Right renal pelvis (tissue), 4 donors: ENCODE results near the gene FER. TPM values are rescaled to one million over a fixed set of nuclear protein-coding genes. Genes with fewer than 3 reads are reported as not detected.
"Not testable (repeated sequence)": the region's sequence is repeated elsewhere in the genome, so short reads cannot be mapped to it uniquely, and the experiment has no call there.

Experiments used
- DNase-seq, 4 donors: peaks; one replicate each; pipeline ENCODE4 v3.0.0-alpha.2; 2013; ENCODE audit warnings: low read depth in 4 of 4, low spot score in 3 of 4, missing footprints in 1 of 4
- polyA plus RNA-seq, 4 donors: library from polyadenylated mRNA; unstranded; fragments of 120-200 nt; gene quantifications; one replicate each; pipeline ENCODE4 v1.2.1, GENCODE V29; 2013; ENCODE audit not compliant: insufficient read length in 4 of 4

FER gene
- polyA plus RNA-seq, 4 donors = 16.1 to 20.6 (median 18.5) TPM

GRCh38 chr5:108945094-108945493, 197.4 kb downstream of the FER start:
- DNase-seq = no peak

- DNase-seq = no peak
These were observed 198.3 kb downstream of the FER start for GRCh38 chr5:108946008-108946407.

GRCh38 chr5:108947164-108947563, 199.5 kb downstream of the FER start:
- no peak for DNase-seq

GRCh38 chr5:108950276-108950675, 202.6 kb downstream of the FER start:
- no peak for DNase-seq

GRCh38 chr5:108953940-108954339, 206.2 kb downstream of the FER start:
- no peak for DNase-seq

- no peak for DNase-seq
These were observed 209.6 kb downstream of the FER start for GRCh38 chr5:108957333-108957732.

GRCh38 chr5:108966910-108967309, 219.2 kb downstream of the FER start:
- DNase-seq = no peak

- no peak for DNase-seq
These were observed 226.9 kb downstream of the FER start for GRCh38 chr5:108974594-108974993.

GRCh38 chr5:108975697-108976096, 228.0 kb downstream of the FER start:
- DNase-seq = no peak

- no peak for DNase-seq
These were observed 235.9 kb downstream of the FER start for GRCh38 chr5:108983461-108984092.

GRCh38 chr5:108989761-108990392, 242.2 kb downstream of the FER start:
- no peak for DNase-seq

GRCh38 chr5:108992396-108993085, 244.8 kb downstream of the FER start:
- DNase-seq = not testable (repeated sequence)

GRCh38 chr5:108993440-108993839, 245.7 kb downstream of the FER start:
- DNase-seq = not testable (repeated sequence)

GRCh38 chr5:108997720-108998119, 250.0 kb downstream of the FER start:
- no peak for DNase-seq

- no peak for DNase-seq
These were observed 250.5 kb downstream of the FER start for GRCh38 chr5:108998216-108998615.

- no peak for DNase-seq
These were observed 256.2 kb downstream of the FER start for GRCh38 chr5:109003928-109004327.

- no peak for DNase-seq
These were observed 257.8 kb downstream of the FER start for GRCh38 chr5:109005297-109006009.

GRCh38 chr5:109006129-109006528, 258.4 kb downstream of the FER start:
- DNase-seq = no peak

GRCh38 chr5:109016300-109016699, 268.6 kb downstream of the FER start:
- DNase-seq = no peak

GRCh38 chr5:109022056-109022455, 274.4 kb downstream of the FER start:
- no peak for DNase-seq

GRCh38 chr5:109025729-109026128, 278.0 kb downstream of the FER start:
- DNase-seq = not testable (repeated sequence)
